Endothelial cell of umbilical vein (primary cell): Measurements from ENCODE around the gene NAV2. TPM values are rescaled to one million over a fixed set of nuclear protein-coding genes. Genes with fewer than 3 reads are reported as not detected.

Experiments
- BruUV-seq: library from RNA; stranded (reverse); fragments of 400-500 nt; replicated peaks from 2 replicates; lab custom pipeline; 2021; lab: Mats Ljungman, UMichigan
- CTCF ChIA-PET: fragments of 300-600, 350-600 bp; sonication (Branson Sonifier 250); formaldehyde crosslinking; loops from one replicate; lab custom pipeline; 2021; ENCODE audit warnings: antibody characterized with exemption, inconsistent platforms; lab: Charles Lee
- POLR2A ChIA-PET: fragments of 300-600, 350-600 bp; sonication (Branson Sonifier 250); formaldehyde crosslinking; loops from one replicate; lab custom pipeline; 2021; ENCODE audit warnings: antibody characterized with exemption, inconsistent platforms; lab: Charles Lee
- DNase-seq: peaks from one replicate; pipeline ENCODE4 v3.0.0-alpha.2; 2011; ENCODE audit warnings: low read depth, low spot score
- FAIRE-seq: peaks from 2 replicates; lab custom pipeline; 2011; peaks lifted over from hg19 to GRCh38; lab: Jason Lieb, UNC
- H2AFZ ChIP-seq: 2 replicates; pipeline ENCODE4 v1.6.0; 2012; ENCODE audit warnings: low read depth, low read length, control low read depth, inconsistent platforms
- H3K27ac ChIP-seq: 2 replicates; pipeline ENCODE4 v1.5.1; 2011; ENCODE audit warnings: low read depth, mild to moderate bottlenecking, control low read depth, low read length, moderate library complexity; ENCODE audit not compliant: insufficient read depth
- H3K27me3 ChIP-seq, 2 experiments: 2 replicates each; pipeline versions ENCODE4 v1.6.0 to v1.6.1; 2011; ENCODE audit warnings: low read length in 2 of 2, mixed read lengths in 1 of 2; ENCODE audit not compliant: control insufficient read depth in 2 of 2, insufficient read depth in 2 of 2
- H3K36me3 ChIP-seq, 2 experiments: 2 replicates in 1 of 2; 3 replicates in 1 of 2; pipeline ENCODE4 v1.5.1; 2011; ENCODE audit warnings: low read length in 2 of 2, mild to moderate bottlenecking in 1 of 2, moderate library complexity in 1 of 2; ENCODE audit not compliant: control insufficient read depth in 2 of 2, insufficient read depth in 2 of 2; ENCODE audit errors: extremely low read depth in 1 of 2
- H3K4me1 ChIP-seq: 3 replicates; pipeline ENCODE4 v1.5.1; 2011; ENCODE audit warnings: mild to moderate bottlenecking, low read length; ENCODE audit not compliant: control insufficient read depth, insufficient read depth; ENCODE audit errors: extremely low read depth
- H3K4me2 ChIP-seq: 2 replicates; pipeline ENCODE4 v1.6.1; 2011; ENCODE audit warnings: low read length, control low read depth, mixed read lengths; ENCODE audit not compliant: insufficient read depth
- H3K4me3 ChIP-seq, 3 experiments: fragments of 200-600 bp in 1 of 3; sonication (generic), shearing (Covaris generic) in 1 of 3; replicated peaks in 1 of 3; 2 replicates each; pipeline ENCODE4 v1.5.1; 2011 to 2016; ENCODE audit warnings: control low read depth in 3 of 3, low read length in 3 of 3, mild to moderate bottlenecking in 2 of 3, inconsistent platforms in 1 of 3, low read depth in 1 of 3, moderate library complexity in 1 of 3; ENCODE audit not compliant: insufficient read depth in 1 of 3
- H3K79me2 ChIP-seq: 2 replicates; pipeline ENCODE4 v1.6.0; 2012; ENCODE audit warnings: low read length, inconsistent platforms; ENCODE audit not compliant: control insufficient read depth, insufficient read depth
- H3K9ac ChIP-seq: replicated peaks from 2 replicates; pipeline ENCODE3; 2011; ENCODE audit warnings: low read length, control low read depth; ENCODE audit not compliant: insufficient read depth; ENCODE audit errors: extremely low read depth
- H3K9me1 ChIP-seq: replicated peaks from 3 replicates; pipeline ENCODE4 v1.6.0; 2011; ENCODE audit warnings: mild to moderate bottlenecking, low read length; ENCODE audit not compliant: control insufficient read depth, insufficient read depth; ENCODE audit errors: extremely low read depth
- H3K9me3 ChIP-seq: replicated peaks from 2 replicates; pipeline ENCODE4 v1.5.1; 2012; ENCODE audit warnings: low read length, inconsistent platforms; ENCODE audit not compliant: control insufficient read depth, insufficient read depth
- H4K20me1 ChIP-seq: replicated peaks from 2 replicates; pipeline ENCODE3; 2011; ENCODE audit warnings: mild to moderate bottlenecking, low read length; ENCODE audit not compliant: control insufficient read depth, insufficient read depth; ENCODE audit errors: extremely low read depth
- CTCF ChIP-seq, 2 donors: IDR thresholded peaks; 1 replicate in 1 of 2; 2 replicates in 1 of 2; pipeline ENCODE4 v1.5.1; 2011; ENCODE audit warnings: low read length in 2 of 2, mild to moderate bottlenecking in 2 of 2, moderate library complexity in 2 of 2, control low read depth in 1 of 2, inconsistent platforms in 1 of 2, low read depth in 1 of 2; ENCODE audit not compliant: insufficient read depth in 1 of 2; ENCODE audit errors: extremely low read depth in 1 of 2
- EZH2 ChIP-seq: IDR thresholded peaks from 2 replicates; pipeline ENCODE4 v1.6.1; 2012; ENCODE audit warnings: borderline replicate concordance, low read depth, mild to moderate bottlenecking, moderate library complexity, low read length, inconsistent platforms; ENCODE audit not compliant: severe bottlenecking
- FOS ChIP-seq: IDR thresholded peaks from 2 replicates; pipeline ENCODE4 v1.6.1; 2011; ENCODE audit warnings: mild to moderate bottlenecking, low read length, moderate library complexity, borderline replicate concordance; ENCODE audit not compliant: insufficient read depth
- GATA2 ChIP-seq: IDR thresholded peaks from 2 replicates; pipeline ENCODE4 v1.7.0; 2011; ENCODE audit warnings: low read depth, mild to moderate bottlenecking, moderate library complexity, mixed read lengths, low read length; ENCODE audit not compliant: insufficient read length, insufficient read depth
- JUN ChIP-seq: IDR thresholded peaks from 2 replicates; pipeline ENCODE4 v1.6.1; 2011; ENCODE audit warnings: borderline replicate concordance, low read depth; ENCODE audit not compliant: insufficient read length, insufficient read depth
- MAX ChIP-seq: IDR thresholded peaks from 2 replicates; pipeline ENCODE4 v1.6.1; 2011; ENCODE audit not compliant: insufficient read depth, insufficient read length
- MYC ChIP-seq: IDR thresholded peaks from one replicate; pipeline ENCODE4 v1.6.1; 2011; ENCODE audit warnings: mild to moderate bottlenecking, low read depth, low read length
- POLR2A ChIP-seq: IDR thresholded peaks from 2 replicates; pipeline ENCODE4 v1.6.1; 2012; ENCODE audit warnings: low read depth, mild to moderate bottlenecking, control low read depth, low read length
- POLR2AphosphoS5 ChIP-seq: IDR thresholded peaks from 2 replicates; pipeline ENCODE4 v1.6.1; 2012; ENCODE audit warnings: low read depth, mild to moderate bottlenecking, control low read depth, low read length, moderate library complexity; ENCODE audit not compliant: insufficient read depth
- dilution Hi-C: fragments of 300-500 bp; cut with MboI; formaldehyde crosslinking; loops from one replicate; pipeline ENCODE4 v1.15.0; 2019; ENCODE audit warnings: low sequenced_read_pairs; ENCODE audit not compliant: extremely low pct_ligation_motif_present
- intact Hi-C: fragments of 100-400 bp; cut with micrococcal nuclease; formaldehyde crosslinking; loops from one replicate; pipeline ENCODE4 v1.10.0; 2022
- polyA plus RNA-seq, 4 experiments: library from polyadenylated mRNA; depleted of rRNA in 3 of 4; stranded (reverse) in 3 of 4; unstranded in 1 of 4; fragments of >200 nt; gene quantifications; 2 replicates each; pipeline versions ENCODE4 v1.2.1 to v1.2.3, GENCODE V29; 2011 to 2012; ENCODE audit warnings: missing spikeins in 1 of 4
- total RNA-seq: library from RNA; stranded (reverse); gene quantifications from 2 replicates; pipeline ENCODE4 v1.2.3, GENCODE V29; 2021

Gene NAV2
- total and polyA plus RNA-seq, 2 donors (not counting 3 experiments of a cell fraction or from before 2014, with no cell fraction given) = 10.9 to 68.0 TPM

DNA sequence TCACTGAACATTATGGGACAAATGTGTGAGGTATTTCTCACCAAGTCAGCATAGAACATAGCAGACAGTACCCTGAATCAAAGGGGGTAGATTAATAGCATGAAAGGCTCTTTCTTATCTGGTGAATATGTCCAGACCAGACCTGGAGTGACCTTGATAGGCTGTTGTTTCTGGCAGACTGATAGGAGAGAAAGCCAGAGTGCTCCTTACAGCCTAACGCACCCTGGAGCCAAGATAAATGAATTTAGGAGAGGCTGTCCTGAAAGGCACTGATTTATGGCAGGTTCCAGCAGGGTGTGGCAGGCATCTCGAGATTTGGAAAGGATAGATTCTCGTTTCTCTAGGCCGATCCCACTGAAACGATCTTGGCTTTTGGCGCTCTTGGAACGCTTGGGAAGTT, 243.0 kb downstream of the NAV2 start:
- Histone ChIP-seq H3K27ac (no peak overlapping the region), H3K79me2 (peaks cover 30% of the 10 kb centered on the region), H3K9me3 (no peaks in the 10 kb centered on the region), H3K4me1 (peaks cover 44% of the 10 kb centered on the region), H2AFZ (no peak overlapping the region), H3K4me3 (no peak overlapping the region), H3K27me3 (no peaks in the 10 kb centered on the region), H4K20me1 (no peaks in the 10 kb centered on the region), H3K9me1 (no peaks in the 10 kb centered on the region), H3K4me2 (no peak overlapping the region), H3K36me3 (no peaks in the 10 kb centered on the region), H3K9ac (no peak overlapping the region)
- DNase-seq (no peak), FAIRE-seq (no peak)
- TF ChIP-seq POLR2AphosphoS5 (no peak), FOS (no peak), MAX (no peak), GATA2 (no peak), POLR2A (no peak), MYC (no peak), JUN (no peak), CTCF (IDR thresholded peaks at IDR 0.05; ENCODE audit: extremely low read depth in 1 of 2, insufficient read depth in 1 of 2, low read depth in 1 of 2, low read length in 2 of 2) (no peak), EZH2 (no peak)
- ChIA-PET CTCF (interaction anchor here (1.3 kb wide), 1 partner anchor 177 kb away, joined by 4 read pairs; no protein-coding TSS in a partner anchor), POLR2A (no interaction called here)
- BruUV-seq = no TSS peak
- dilution Hi-C loops (no loop called here), intact Hi-C loops (no loop called here)
